ENCODE data around the gene CCL16.

Gene CCL16

GRCh38 chr17:35931794-35932425 lies 49.4 kb downstream of the CCL16 start:
- H3K4me3 ChIP-seq (replicated peaks; ENCODE audit: low read depth, low read length): no peak overlapping the region
- no peak for DNase-seq (ENCODE audit: extremely low read depth, low read depth)
- TF ChIP-seq CTCF (IDR thresholded peaks at IDR 0.05; ENCODE audit: low read depth, low read length, missing control alignments): no peak

GRCh38 chr17:35930211-35931065 lies 50.9 kb downstream of the CCL16 start, which contains the start of gene RDM1:
Gene RDM1 (minus strand): TSS chr17:35930773. CDS start chr17:35930727, 46 bp downstream.
- H3K4me3 ChIP-seq (replicated peaks; ENCODE audit: low read depth, low read length): peak within 1 kb of the TSS; percentile 55
- peak; percentile 48 for DNase-seq (ENCODE audit: extremely low read depth, low read depth)
- TF ChIP-seq CTCF (IDR thresholded peaks at IDR 0.05; ENCODE audit: low read depth, low read length, missing control alignments): no peak

GRCh38 chr17:35927714-35928113 lies 53.6 kb downstream of the CCL16 start:
- DNase-seq (ENCODE audit: extremely low read depth, low read depth): no peak
- no peak for TF ChIP-seq CTCF (IDR thresholded peaks at IDR 0.05; ENCODE audit: low read depth, low read length, missing control alignments)

More at GRCh38 chr17:35927714-35928113, 53.6 kb downstream of the CCL16 start:
- H3K4me3 ChIP-seq (replicated peaks; ENCODE audit: low read depth, low read length): no peak overlapping the region

All from HFF-Myc (cell line).